B cell (primary cell): ENCODE data around the gene HNRNPD. TPM values are rescaled to one million over a fixed set of nuclear protein-coding genes. Genes with fewer than 3 reads are reported as not detected.

ENCODE experiments used
- ATAC-seq: fragments of 200-7000 bp; cut with Tn5 transposase; one replicate; pipeline ENCODE4 v1.10.0; 2021; ENCODE audit warnings: low read depth, mild to moderate bottlenecking, moderate number of reproducible peaks, moderate library complexity
- CTCF ChIA-PET: fragments of 350-600 bp; sonication (Branson Sonifier 250); formaldehyde crosslinking; loops from one replicate; lab custom pipeline; 2021; ENCODE audit warnings: antibody characterized with exemption, inconsistent platforms; lab: Charles Lee
- POLR2A ChIA-PET: fragments of 350-600 bp; sonication (Branson Sonifier 250); formaldehyde crosslinking; loops from one replicate; lab custom pipeline; 2021; ENCODE audit warnings: antibody characterized with exemption; lab: Charles Lee
- DNase-seq: peaks from one replicate; pipeline ENCODE4 v3.0.0; 2013
- H2AFZ ChIP-seq: 2 replicates; pipeline ENCODE4 v1.6.1; 2012; ENCODE audit warnings: mild to moderate bottlenecking, low read depth, low read length; ENCODE audit not compliant: insufficient read depth, poor library complexity, severe bottlenecking
- H3K27ac ChIP-seq, 2 donors: 1 replicate in 1 of 2; 2 replicates in 1 of 2; pipeline ENCODE4 v1.5.1; 2012 to 2013; ENCODE audit warnings: low read length in 2 of 2, mild to moderate bottlenecking in 2 of 2, moderate library complexity in 1 of 2
- H3K27me3 ChIP-seq, 4 experiments: fragments of 200-600 bp in 1 of 4; sonication (generic) in 1 of 4; replicated peaks in 1 of 4; 1 replicate in 2 of 4; 2 replicates in 2 of 4; pipeline versions ENCODE4 v1.6.1 to v1.7.0; 2013 to 2016; ENCODE audit warnings: low read length in 3 of 4, mild to moderate bottlenecking in 2 of 4, mixed read lengths in 1 of 4, moderate library complexity in 1 of 4; ENCODE audit not compliant: insufficient read depth in 4 of 4, control insufficient read depth in 3 of 4; ENCODE audit errors: control extremely low read depth in 1 of 4
- H3K36me3 ChIP-seq, 2 experiments: replicated peaks in 1 of 2; 1 replicate in 1 of 2; 2 replicates in 1 of 2; pipeline versions ENCODE4 v1.6.1 to v1.7.1; 2013; ENCODE audit warnings: low read length in 1 of 2; ENCODE audit not compliant: insufficient read depth in 2 of 2, control insufficient read depth in 1 of 2; ENCODE audit errors: control extremely low read depth in 1 of 2, extremely low read depth in 1 of 2
- H3K4me1 ChIP-seq, 2 donors: fragments of 200-600 bp in 1 of 2; sonication (generic) in 1 of 2; 1 replicate in 1 of 2; 2 replicates in 1 of 2; pipeline versions ENCODE4 v1.5.1 to v1.6.1; 2013 to 2017; ENCODE audit warnings: low read length in 2 of 2; ENCODE audit not compliant: control insufficient read depth in 2 of 2, insufficient read depth in 2 of 2
- H3K4me2 ChIP-seq: replicated peaks from 2 replicates; pipeline ENCODE3; 2012; ENCODE audit warnings: mild to moderate bottlenecking, low read depth, low read length; ENCODE audit not compliant: poor library complexity, severe bottlenecking
- H3K4me3 ChIP-seq, 5 experiments: fragments of 200-600 bp in 1 of 5; sonication (generic) in 1 of 5; 1 replicate in 3 of 5; 2 replicates in 2 of 5; pipeline versions ENCODE4 v1.5.1 to v1.7.0; 2011 to 2016; ENCODE audit warnings: low read length in 4 of 5, mild to moderate bottlenecking in 4 of 5, low read depth in 2 of 5, control low read depth in 1 of 5, moderate library complexity in 1 of 5; ENCODE audit not compliant: insufficient read depth in 1 of 5; ENCODE audit errors: control extremely low read depth in 1 of 5, extremely low read depth in 1 of 5
- H3K79me2 ChIP-seq: fragments of 200-600 bp; sonication (generic); one replicate; pipeline ENCODE4 v1.6.0; 2016; ENCODE audit warnings: low read length; ENCODE audit not compliant: control insufficient read depth, insufficient read depth
- H3K9ac ChIP-seq: fragments of 200-600 bp; sonication (generic); 2 replicates; pipeline ENCODE4 v1.6.1; 2017; ENCODE audit warnings: mild to moderate bottlenecking, low read length, moderate library complexity
- H3K9me3 ChIP-seq, 3 donors: one replicate each; pipeline versions ENCODE4 v1.6.1 to v1.7.1; 2013; ENCODE audit warnings: low read length in 2 of 3; ENCODE audit not compliant: control insufficient read depth in 2 of 3, insufficient read depth in 1 of 3; ENCODE audit errors: control extremely low read depth in 1 of 3
- H4K20me1 ChIP-seq: 2 replicates; pipeline ENCODE4 v1.6.0; 2012; ENCODE audit warnings: mild to moderate bottlenecking, low read length; ENCODE audit not compliant: insufficient read depth, control insufficient read depth, poor library complexity, severe bottlenecking
- H3K27ac Mint-ChIP-seq: one replicate; pipeline ENCODE4 v1.8.0; 2021; ENCODE audit warnings: mixed read lengths
- H3K27me3 Mint-ChIP-seq: one replicate; pipeline ENCODE4 v1.8.0; 2021; ENCODE audit warnings: mixed read lengths
- H3K4me1 Mint-ChIP-seq: one replicate; pipeline ENCODE4 v1.8.0; 2021; ENCODE audit warnings: mixed read lengths
- H3K4me3 Mint-ChIP-seq: one replicate; pipeline ENCODE4 v1.8.0; 2021; ENCODE audit warnings: mixed read lengths
- H3K9me3 Mint-ChIP-seq: one replicate; pipeline ENCODE4 v1.8.0; 2022; ENCODE audit warnings: mixed read lengths; ENCODE audit not compliant: insufficient read depth
- CTCF ChIP-seq: fragments of 200-600 bp; IDR thresholded peaks from one replicate; pipeline ENCODE4 v1.8.0; 2022; ENCODE audit warnings: antibody characterized with exemption, mild to moderate bottlenecking
- EZH2 ChIP-seq: IDR thresholded peaks from 2 replicates; pipeline ENCODE4 v1.6.1; 2012; ENCODE audit warnings: borderline replicate concordance, low read depth, mild to moderate bottlenecking, moderate library complexity, low read length; ENCODE audit not compliant: insufficient read depth, poor library complexity, severe bottlenecking
- WGBS: methylation state at CpG from one replicate; pipeline ENCODE4 v1.1.5; 2013; ENCODE audit warnings: missing lambda C conversion rate; ENCODE audit not compliant: insufficient coverage; 5-methylcytosine and 5-hydroxymethylcytosine counted together
- intact Hi-C: fragments of 100-400 bp; cut with micrococcal nuclease; formaldehyde crosslinking; loops from one replicate; pipeline ENCODE4 v1.10.0; 2022
- polyA plus RNA-seq: library from polyadenylated mRNA; depleted of rRNA; stranded (reverse); fragments of >200 nt; gene quantifications from 2 replicates; pipeline ENCODE4 v1.2.3, GENCODE V29; 2012
- total RNA-seq, 2 donors: library from RNA; stranded (reverse); fragments of 120-200 nt in 1 of 2; gene quantifications; 1 replicate in 1 of 2; 2 replicates in 1 of 2; pipeline versions ENCODE4 v1.2.3 to v1.2.4, GENCODE V29; 2013 to 2022

The HNRNPD gene
- total and polyA plus RNA-seq, 2 donors (not counting 1 experiment from before 2014, with no cell fraction given) = 120 to 280 TPM

- no peak overlapping the region for H3K4me3 Mint-ChIP-seq
- Histone ChIP-seq H4K20me1 (peaks cover 32% of the 10 kb centered on the region), H3K27ac (peak overlapping the region in 1 of 2 donors; percentile 43), H3K4me1 (peaks cover 0 to 3% of the 10 kb centered on the region in 2 donors), H3K4me2 (no peak overlapping the region), H3K9ac (no peak overlapping the region), H3K79me2 (peaks cover 39% of the 10 kb centered on the region), H3K36me3 (peaks cover 5 to 74% of the 10 kb centered on the region in 2 experiments), H2AFZ (no peak overlapping the region), H3K27me3 (no peaks in the 10 kb centered on the region), H3K4me3 (no peak overlapping the region), H3K9me3 (no peaks in the 10 kb centered on the region)
- intact Hi-C loops = no loop called here
- no peak for ATAC-seq
- no peaks in the 10 kb centered on the region for H3K9me3 Mint-ChIP-seq
- H3K4me1 Mint-ChIP-seq = peaks cover 31% of the 10 kb centered on the region
- TF ChIP-seq EZH2 (no peak), CTCF (no peak)
- ChIA-PET CTCF (interaction anchor here (1.2 kb wide), 1 partner anchor 9 kb away, joined by 5 read pairs; no protein-coding TSS in a partner anchor), POLR2A (no interaction called here)
- H3K27me3 Mint-ChIP-seq = no peaks in the 10 kb centered on the region
- DNase-seq = no peak
- H3K27ac Mint-ChIP-seq = peak overlapping the region; percentile 17
- no CpG with 5 or more reads among the region's 2 CpGs for WGBS
Observed at GRCh38 chr4:82352825-82353366, 20.9 kb downstream of the HNRNPD start.

DNA sequence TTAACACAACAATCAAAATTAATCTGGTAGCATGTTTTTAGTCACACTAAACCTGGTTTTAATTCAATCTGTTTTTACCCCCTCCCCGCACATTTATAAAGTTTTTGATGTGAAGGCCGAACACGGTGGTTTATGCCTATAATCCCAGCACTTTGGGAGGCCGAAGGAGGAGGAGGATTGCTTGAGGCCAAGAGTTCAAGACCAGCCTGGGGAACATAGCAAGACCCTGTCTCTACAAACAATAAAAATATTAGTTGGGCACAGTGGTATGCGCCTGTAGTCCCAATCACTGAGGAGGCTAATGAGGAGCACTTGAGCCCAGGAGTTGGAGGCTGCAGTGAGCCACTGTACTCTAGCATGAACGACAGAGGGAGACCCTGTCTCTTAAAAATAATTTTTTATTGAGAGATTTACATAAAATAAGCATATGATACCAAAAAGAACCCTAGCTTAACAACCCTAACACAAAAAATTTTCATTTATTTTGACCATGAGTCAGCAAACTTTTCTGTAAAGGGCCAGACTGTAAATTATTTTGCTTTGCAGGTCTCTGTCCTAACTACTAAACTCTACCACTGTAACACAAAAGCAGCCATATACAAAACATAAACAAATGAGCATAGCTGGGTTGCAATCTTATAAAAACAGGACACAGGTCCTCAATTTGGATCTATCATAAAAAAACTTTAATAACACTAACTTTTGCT, 21.5 kb downstream of the HNRNPD start:
- peaks cover 5 to 68% of the 10 kb centered on the region in 2 experiments for H3K36me3 ChIP-seq
- no peaks in the 10 kb centered on the region for H3K9me3 ChIP-seq
- no CpG with 5 or more reads among the region's 6 CpGs for WGBS
- CTCF ChIA-PET = interaction anchor here (1.1 to 1.2 kb wide), 2 partner anchors 9 to 27 kb away, joined by 3 to 5 read pairs; no protein-coding TSS in a partner anchor
- TF ChIP-seq EZH2 (no peak), CTCF (no peak)
- H3K4me2 ChIP-seq = no peak overlapping the region
- H3K27me3 Mint-ChIP-seq = no peaks in the 10 kb centered on the region
- POLR2A ChIA-PET = no interaction called here
- no peaks in the 10 kb centered on the region for H3K27me3 ChIP-seq
- ATAC-seq (no peak), DNase-seq (no peak)
- H3K4me3 Mint-ChIP-seq = no peak overlapping the region
- peaks cover 33% of the 10 kb centered on the region for H3K79me2 ChIP-seq
- no peak overlapping the region for H3K4me3 ChIP-seq
- peaks cover 25% of the 10 kb centered on the region for H3K4me1 Mint-ChIP-seq
- H3K27ac Mint-ChIP-seq = no peak overlapping the region
- peak overlapping the region in 1 of 2 donors; percentile 43 for H3K27ac ChIP-seq
- H4K20me1 ChIP-seq = peaks cover 26% of the 10 kb centered on the region
- intact Hi-C loops = no loop called here
- no peak overlapping the region for H2AFZ ChIP-seq
- H3K4me1 ChIP-seq = no peaks in the 10 kb centered on the region
- no peak overlapping the region for H3K9ac ChIP-seq
- H3K9me3 Mint-ChIP-seq = no peaks in the 10 kb centered on the region
